Measurements from ENCODE around the gene DDX21.
A peak's percentile ranks its signal among the peaks of the same experiment; 100 is the strongest.

The DDX21 gene

GRCh38 chr10:68987611-68988010, 31.6 kb downstream of the DDX21 start:
- no peak for DNase-seq (ENCODE audit: extremely low read depth in 1 of 2, low read depth in 1 of 2)

DNA sequence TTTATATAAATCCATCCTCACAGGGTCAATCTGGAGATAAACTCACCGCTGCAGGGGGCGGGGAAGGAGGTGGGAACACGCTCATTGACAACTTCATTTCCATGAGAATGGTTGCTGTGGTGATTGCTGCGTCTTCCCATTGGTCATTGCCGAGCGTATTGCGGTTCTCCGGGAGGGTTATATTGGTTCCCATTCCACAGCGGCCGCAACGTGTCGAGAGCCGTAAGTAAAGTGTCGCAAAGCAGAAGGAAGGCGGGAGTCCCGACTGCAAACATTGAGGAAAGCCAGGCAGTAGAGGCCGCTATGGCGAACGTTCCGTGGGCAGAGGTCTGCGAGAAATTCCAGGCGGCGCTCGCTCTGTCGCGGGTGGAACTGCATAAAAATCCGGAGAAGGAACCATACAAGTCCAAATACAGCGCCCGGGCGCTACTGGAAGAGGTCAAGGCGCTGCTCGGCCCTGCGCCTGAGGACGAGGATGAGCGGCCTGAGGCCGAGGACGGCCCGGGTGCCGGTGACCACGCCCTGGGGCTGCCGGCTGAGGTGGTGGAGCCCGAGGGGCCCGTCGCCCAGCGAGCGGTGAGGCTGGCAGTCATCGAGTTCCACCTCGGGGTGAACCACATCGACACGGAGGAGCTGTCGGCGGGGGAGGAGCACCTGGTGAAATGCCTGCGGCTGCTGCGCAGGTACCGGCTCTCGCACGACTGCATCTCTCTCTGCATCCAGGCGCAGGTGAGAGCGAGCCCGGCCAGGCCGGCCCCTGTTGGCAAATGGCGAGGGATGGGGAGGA, 32.8 kb downstream of the DDX21 start, which contains the start of gene KIFBP:
TSS of gene KIFBP (plus strand) at position 274 of the 787 bp plus-strand sequence. CDS start at position 304, 30 bp downstream.
- peak; percentile 61 to 85 for DNase-seq (ENCODE audit: extremely low read depth in 1 of 2, low read depth in 1 of 2)

DNA sequence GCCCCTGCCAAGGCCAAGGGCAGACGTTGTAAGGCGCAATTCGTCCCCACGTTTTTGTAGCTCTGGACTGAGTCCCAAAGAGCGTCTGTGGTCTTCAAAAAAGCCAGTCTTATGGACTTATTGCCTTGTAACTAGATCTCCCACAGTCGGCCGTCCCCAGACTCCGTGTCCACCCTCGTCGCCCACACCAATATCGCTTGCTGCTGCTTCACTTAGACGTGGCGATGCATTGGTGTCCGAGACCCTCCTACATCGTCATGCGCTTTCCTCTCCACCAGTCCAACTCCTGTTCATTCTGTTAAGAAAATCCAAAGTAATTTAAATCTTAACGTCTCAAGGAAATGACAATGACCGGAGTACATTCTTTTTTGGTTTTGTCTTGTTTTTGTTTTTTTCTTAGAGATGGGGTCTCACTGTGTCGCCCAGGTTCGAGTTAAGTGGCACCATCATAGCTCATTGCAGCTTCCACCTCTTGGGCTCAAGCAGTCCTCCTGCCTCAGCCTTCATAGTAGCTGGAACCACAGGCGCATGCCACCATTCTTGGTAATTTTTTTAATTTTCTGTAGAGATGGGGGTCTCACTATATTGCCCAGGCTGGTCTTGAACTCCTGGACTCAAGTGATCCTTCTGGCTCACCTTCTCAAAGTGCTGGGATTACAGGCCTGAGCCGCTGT, 33.5 kb downstream of the DDX21 start:
- DNase-seq (ENCODE audit: extremely low read depth in 1 of 2, low read depth in 1 of 2): no peak

- DNase-seq (ENCODE audit: extremely low read depth in 1 of 2, low read depth in 1 of 2): no peak
Measured at GRCh38 chr10:68992636-68993440, 36.9 kb downstream of the DDX21 start.

DNA sequence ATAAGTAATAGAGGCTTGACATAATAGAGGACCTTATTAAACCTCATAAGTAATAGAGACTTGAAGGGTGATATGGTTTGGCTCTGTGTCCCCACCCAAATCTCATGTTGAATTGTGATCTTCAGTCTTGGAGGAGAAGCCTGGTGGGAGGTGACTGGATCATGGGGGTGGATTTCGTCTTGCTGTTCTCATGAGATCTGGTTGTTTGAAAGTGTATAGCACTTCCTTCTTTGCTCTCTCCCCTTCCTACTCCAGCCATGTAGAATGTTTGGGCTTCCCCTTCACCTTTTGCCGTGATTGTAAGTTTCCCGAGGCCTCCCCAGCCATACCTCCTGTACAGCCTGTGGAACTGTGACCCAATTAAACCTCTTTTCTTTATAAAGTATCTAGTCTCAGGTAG, 41.2 kb downstream of the DDX21 start:
- no peak for DNase-seq (ENCODE audit: extremely low read depth in 1 of 2, low read depth in 1 of 2)

- DNase-seq (ENCODE audit: extremely low read depth in 1 of 2, low read depth in 1 of 2): no peak
Measured at GRCh38 chr10:69004821-69005220, 48.9 kb downstream of the DDX21 start.

GRCh38 chr10:69005704-69006485, 49.9 kb downstream of the DDX21 start:
- no peak for DNase-seq (ENCODE audit: extremely low read depth in 1 of 2, low read depth in 1 of 2)

DNA sequence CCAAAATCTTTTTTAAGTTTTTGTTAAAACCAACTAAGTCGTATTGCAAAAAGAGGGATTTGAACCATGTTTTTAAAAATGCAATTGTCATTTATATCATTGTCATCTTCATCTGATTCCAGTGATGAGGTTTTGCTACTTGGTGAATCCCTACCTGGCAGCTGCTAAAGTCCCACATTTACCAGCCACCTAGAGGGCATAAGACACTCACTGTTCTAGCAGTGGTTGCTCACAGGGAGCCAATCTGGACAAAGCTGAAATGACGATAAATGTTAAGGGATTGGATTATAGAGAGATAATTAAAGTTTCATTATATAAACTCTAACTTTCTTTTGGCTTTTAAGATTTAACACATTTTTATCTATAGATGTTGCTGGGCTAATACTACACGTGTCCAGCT, 51.3 kb downstream of the DDX21 start:
- no peak for DNase-seq (ENCODE audit: extremely low read depth in 1 of 2, low read depth in 1 of 2)

DNA sequence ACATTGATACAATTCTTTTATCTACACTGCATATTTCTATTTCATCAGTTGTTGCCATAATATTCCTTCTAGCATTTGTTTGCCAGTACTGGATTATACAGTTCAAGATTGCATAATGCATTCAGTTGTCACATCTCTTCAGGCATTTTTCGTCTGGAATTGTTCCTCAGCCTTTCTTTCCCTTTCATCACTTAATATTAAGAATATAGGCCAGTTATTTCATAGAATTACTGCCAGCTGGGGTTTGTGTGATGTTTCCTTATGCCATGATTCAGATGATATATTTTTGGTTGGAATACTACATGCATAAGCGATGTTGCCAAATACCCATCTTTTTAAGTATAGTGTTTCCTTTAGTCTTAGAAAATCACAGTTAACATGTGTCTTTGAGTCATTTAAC, 53.4 kb downstream of the DDX21 start:
- DNase-seq (ENCODE audit: extremely low read depth in 1 of 2, low read depth in 1 of 2): no peak

GRCh38 chr10:69010151-69010640, 54.2 kb downstream of the DDX21 start:
- no peak for DNase-seq (ENCODE audit: extremely low read depth in 1 of 2, low read depth in 1 of 2)

- DNase-seq (ENCODE audit: extremely low read depth in 1 of 2, low read depth in 1 of 2): peak in 1 of 2 donors; percentile 27
Measured at GRCh38 chr10:69012778-69013177, 56.8 kb downstream of the DDX21 start.

DNA sequence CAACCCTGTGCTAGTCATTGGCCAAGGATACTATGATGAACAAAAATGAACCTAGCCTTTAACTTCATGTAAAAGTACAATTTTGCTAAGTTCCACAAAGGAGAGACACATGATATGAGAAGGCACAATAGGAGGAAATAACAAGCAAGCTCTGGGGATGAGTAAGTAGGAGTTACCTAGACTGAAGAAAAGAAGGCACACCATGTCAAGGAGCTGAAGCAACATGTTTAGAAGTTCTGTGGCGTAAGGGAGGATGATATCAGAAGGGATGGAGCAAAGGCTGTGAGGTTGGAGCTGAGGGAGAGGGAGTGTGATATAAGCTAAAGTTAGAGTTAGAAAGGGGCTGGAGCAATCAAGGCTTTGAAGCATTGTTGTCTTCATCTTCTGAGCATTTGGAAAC, 58.2 kb downstream of the DDX21 start:
- no peak for DNase-seq (ENCODE audit: extremely low read depth in 1 of 2, low read depth in 1 of 2)

GRCh38 chr10:69018613-69019012, 62.6 kb downstream of the DDX21 start:
- no peak for DNase-seq (ENCODE audit: extremely low read depth in 1 of 2, low read depth in 1 of 2)

DNA sequence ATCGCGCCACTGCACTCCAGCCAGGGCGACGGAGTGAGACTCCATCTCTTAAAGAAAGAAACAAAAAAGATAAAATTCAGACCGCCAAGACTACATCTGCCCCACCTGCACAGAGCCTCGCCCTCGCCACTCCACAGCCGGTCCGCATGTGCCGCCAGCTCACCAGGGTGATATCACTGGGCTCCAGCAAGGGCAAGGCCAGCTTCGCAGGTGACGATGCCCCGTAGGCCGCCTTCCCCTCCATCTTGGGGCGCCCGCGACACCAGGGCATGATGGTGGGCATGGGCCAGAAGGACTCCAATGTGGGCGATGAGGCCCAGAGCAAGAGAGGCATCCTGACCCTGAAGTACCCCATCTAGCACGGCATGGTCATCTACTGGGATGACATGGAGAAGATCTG, 66.6 kb downstream of the DDX21 start:
- DNase-seq (ENCODE audit: extremely low read depth in 1 of 2, low read depth in 1 of 2): no peak

DNA sequence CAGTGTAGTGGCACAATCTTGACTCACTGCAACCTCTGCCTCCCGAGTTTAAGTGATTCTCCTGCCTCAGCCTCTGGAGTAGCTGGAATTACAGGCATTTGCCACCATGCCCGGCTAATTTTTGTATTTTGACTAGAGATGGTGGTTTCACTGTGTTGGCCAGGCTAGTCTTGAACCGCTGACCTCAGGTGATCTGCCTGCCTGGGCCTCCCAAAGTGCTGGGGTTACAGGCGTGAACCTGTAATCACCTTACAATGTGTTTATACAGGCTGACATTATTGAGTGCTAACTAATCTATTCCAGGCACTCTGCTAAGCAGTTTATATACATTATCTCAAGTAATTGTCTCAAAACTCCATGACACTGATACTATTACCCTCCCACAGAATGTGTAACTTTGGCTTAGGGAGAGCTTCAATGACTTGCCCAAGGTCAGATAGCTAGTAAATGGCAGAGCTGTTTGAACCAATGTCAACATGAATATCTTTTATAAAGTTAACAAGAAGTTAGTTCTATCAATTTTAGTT, 69.5 kb downstream of the DDX21 start:
- no peak for DNase-seq (ENCODE audit: extremely low read depth in 1 of 2, low read depth in 1 of 2)

- DNase-seq (ENCODE audit: extremely low read depth in 1 of 2, low read depth in 1 of 2): no peak
Measured at GRCh38 chr10:69033256-69033655, 77.3 kb downstream of the DDX21 start.
